Lung (tissue), 12 donors: ENCODE data around the gene GPR62. TPM values are rescaled to one million over a fixed set of nuclear protein-coding genes. Genes with fewer than 3 reads are reported as not detected.
A peak's percentile ranks its signal among the peaks of the same experiment; 100 is the strongest.

Experiments used
- ATAC-seq: fragments of 200-7000 bp; cut with Tn5 transposase; one replicate; pipeline ENCODE4 v1.9.1; 2020; ENCODE audit warnings: moderate number of reproducible peaks; ENCODE audit not compliant: insufficient read depth, low FRiP score
- DNase-seq, 3 donors: peaks; one replicate each; pipeline ENCODE4 v3.0.0-alpha.2; 2013 to 2017
- H3K27ac ChIP-seq, 2 donors: one replicate each; pipeline ENCODE4 v1.5.1; 2013; ENCODE audit warnings: mild to moderate bottlenecking in 2 of 2, moderate library complexity in 2 of 2, control low read depth in 1 of 2, inconsistent platforms in 1 of 2, low read depth in 1 of 2, low read length in 1 of 2
- H3K27me3 ChIP-seq, 3 donors: one replicate each; pipeline ENCODE4 v1.5.1; 2013; ENCODE audit warnings: low read length in 2 of 3; ENCODE audit not compliant: control insufficient read depth in 3 of 3, insufficient read depth in 3 of 3
- H3K36me3 ChIP-seq, 4 donors: one replicate each; pipeline ENCODE4 v1.5.1; 2013; ENCODE audit warnings: low read length in 4 of 4, mild to moderate bottlenecking in 1 of 4, moderate library complexity in 1 of 4; ENCODE audit not compliant: control insufficient read depth in 4 of 4, insufficient read depth in 4 of 4
- H3K4me1 ChIP-seq, 5 donors: one replicate each; pipeline ENCODE4 v1.5.1; 2013; ENCODE audit warnings: low read length in 5 of 5, mild to moderate bottlenecking in 2 of 5, moderate library complexity in 1 of 5; ENCODE audit not compliant: control insufficient read depth in 5 of 5, insufficient read depth in 5 of 5
- H3K4me3 ChIP-seq: one replicate; pipeline ENCODE4 v1.5.1; 2013; ENCODE audit warnings: mild to moderate bottlenecking, control low read depth, moderate library complexity
- H3K9ac ChIP-seq, 2 donors: one replicate each; pipeline ENCODE4 v1.5.1; 2013; ENCODE audit warnings: low read length in 2 of 2, control low read depth in 1 of 2; ENCODE audit not compliant: insufficient read depth in 1 of 2
- H3K9me3 ChIP-seq, 4 donors: one replicate each; pipeline ENCODE4 v1.5.1; 2013; ENCODE audit warnings: low read length in 3 of 4, mild to moderate bottlenecking in 1 of 4, moderate library complexity in 1 of 4; ENCODE audit not compliant: control insufficient read depth in 4 of 4, insufficient read depth in 3 of 4
- CTCF ChIP-seq: IDR thresholded peaks from 2 replicates; pipeline ENCODE4 v1.5.1; 2012; ENCODE audit warnings: mild to moderate bottlenecking; ENCODE audit errors: control extremely low read depth, extremely low read depth
- WGBS, 2 donors: extraction: QIAGEN DNeasy Blood & Tissue Kit; methylation state at CpG; one replicate each; pipeline ENCODE4 v1.1.7; 2013; 5-methylcytosine and 5-hydroxymethylcytosine counted together
- polyA plus RNA-seq, 2 donors: library from polyadenylated mRNA; stranded (reverse); fragments of 200-250 nt; gene quantifications; one replicate each; pipeline ENCODE4 v1.2.1, GENCODE V29; 2013
- total RNA-seq, 2 donors: library from RNA; depleted of rRNA in 1 of 2; stranded (reverse); fragments of >200 nt in 1 of 2; gene quantifications; one replicate each; pipeline ENCODE4 v1.2.1, GENCODE V29; 2014 to 2021
- donor health status: control.
- donor health status: control.
- donor health status: Bipolar disorder and iron deficiency.
- donor health status: healthy.
- donor health status: DM: yes; HTN: yes; CAD: no.

GPR62 gene
- total and polyA plus RNA-seq, 4 donors, result 0.05 to 0.15 TPM; not detected in 2

- H3K4me3 ChIP-seq, result no peak overlapping the region
These were observed 951 bp downstream of the GPR62 start for GRCh38 chr3:51955893-51956770.

GRCh38 chr3:51957520-51958205, 2.5 kb downstream of the GPR62 start:
- WGBS, 2 donors, result 96 to 97% methylated on average over 15 of the region's 15 CpGs
- H3K9ac ChIP-seq, result no peak overlapping the region
- peaks cover 0 to 11% (median 4%) of the 10 kb centered on the region in 5 donors for H3K4me1 ChIP-seq
- H3K27ac ChIP-seq, result no peak overlapping the region
- H3K27me3 ChIP-seq, result peaks cover 0 to 6% (median 0%) of the 10 kb centered on the region in 3 donors
- no peak overlapping the region for H3K4me3 ChIP-seq
- no peak for DNase-seq
- TF ChIP-seq CTCF, result no peak
- H3K9me3 ChIP-seq, result no peaks in the 10 kb centered on the region
- ATAC-seq, result no peak
- peaks cover 0 to 13% (median 3%) of the 10 kb centered on the region in 4 donors for H3K36me3 ChIP-seq

More at GRCh38 chr3:51955893-51956770, 951 bp downstream of the GPR62 start:
- peak; percentile 74 to 87 (median 75) for DNase-seq
- no peaks in the 10 kb centered on the region for H3K9me3 ChIP-seq
- peaks cover 0 to 6% (median 0%) of the 10 kb centered on the region in 3 donors for H3K27me3 ChIP-seq
- 1 to 6% methylated on average over 66 to 97 of the region's 97 CpGs for WGBS, 2 donors
- peaks cover 0 to 13% (median 3%) of the 10 kb centered on the region in 4 donors for H3K36me3 ChIP-seq
- TF ChIP-seq CTCF, result no peak
- H3K27ac ChIP-seq, result peak overlapping the region; percentile 3 to 86
- ATAC-seq, result peak; percentile 50
- no peak overlapping the region for H3K9ac ChIP-seq
- H3K4me1 ChIP-seq, result peaks cover 0 to 11% (median 4%) of the 10 kb centered on the region in 5 donors

GRCh38 chr3:51958603-51959521, 3.7 kb downstream of the GPR62 start:
- no peak for ATAC-seq
- no peak overlapping the region for H3K27ac ChIP-seq
- H3K4me1 ChIP-seq, result peaks cover 0 to 18% (median 4%) of the 10 kb centered on the region in 5 donors
- peaks cover 0 to 6% (median 0%) of the 10 kb centered on the region in 3 donors for H3K27me3 ChIP-seq
- no peak for TF ChIP-seq CTCF
- H3K4me3 ChIP-seq, result no peak overlapping the region
- H3K9me3 ChIP-seq, result no peaks in the 10 kb centered on the region
- H3K9ac ChIP-seq, result no peak overlapping the region
- H3K36me3 ChIP-seq, result peaks cover 0 to 13% (median 3%) of the 10 kb centered on the region in 4 donors
- no peak for DNase-seq
- WGBS, 2 donors, result 93 to 98% methylated on average over 20 of the region's 20 CpGs
